Measurements from ENCODE around the gene RCBTB1.

RCBTB1 gene

GRCh38 chr13:49553888-49554287 is 31.5 kb downstream of the RCBTB1 start:
- H3K4me1 ChIP-seq (ENCODE audit: insufficient read depth, low read length) = no peaks in the 10 kb centered on the region
- no peak overlapping the region for H3K4me3 ChIP-seq (ENCODE audit: low read length)
- 93% methylated on average over 2 of the region's 2 CpGs for WGBS
- no peaks in the 10 kb centered on the region for H3K27me3 ChIP-seq (ENCODE audit: insufficient read depth, low read length)
- H3K9me3 ChIP-seq (ENCODE audit: insufficient read depth, low read depth, low read length) = no peaks in the 10 kb centered on the region
- H3K9ac ChIP-seq (ENCODE audit: low read depth, low read length) = no peak overlapping the region
- no peak overlapping the region for H3K27ac ChIP-seq (ENCODE audit: low read depth, low read length)
- peaks cover 57% of the 10 kb centered on the region for H3K36me3 ChIP-seq (ENCODE audit: insufficient read depth, low read length)

GRCh38 chr13:49550942-49551644 is 34.3 kb downstream of the RCBTB1 start:
- WGBS = 96% methylated on average over 10 of the region's 10 CpGs
- H3K4me1 ChIP-seq (ENCODE audit: insufficient read depth, low read length) = no peaks in the 10 kb centered on the region
- peaks cover 64% of the 10 kb centered on the region for H3K36me3 ChIP-seq (ENCODE audit: insufficient read depth, low read length)
- H3K27ac ChIP-seq (ENCODE audit: low read depth, low read length) = no peak overlapping the region
- H3K9ac ChIP-seq (ENCODE audit: low read depth, low read length) = no peak overlapping the region
- no peak overlapping the region for H3K4me3 ChIP-seq (ENCODE audit: low read length)
- H3K27me3 ChIP-seq (ENCODE audit: insufficient read depth, low read length) = no peaks in the 10 kb centered on the region
- no peaks in the 10 kb centered on the region for H3K9me3 ChIP-seq (ENCODE audit: insufficient read depth, low read depth, low read length)

GRCh38 chr13:49549289-49549688 is 36.1 kb downstream of the RCBTB1 start:
- Histone ChIP-seq H3K9ac (ENCODE audit: low read depth, low read length) (no peak overlapping the region), H3K27me3 (ENCODE audit: insufficient read depth, low read length) (no peaks in the 10 kb centered on the region), H3K9me3 (ENCODE audit: insufficient read depth, low read depth, low read length) (no peaks in the 10 kb centered on the region), H3K36me3 (ENCODE audit: insufficient read depth, low read length) (peaks cover 65% of the 10 kb centered on the region), H3K4me1 (ENCODE audit: insufficient read depth, low read length) (no peaks in the 10 kb centered on the region), H3K4me3 (ENCODE audit: low read length) (no peak overlapping the region), H3K27ac (ENCODE audit: low read depth, low read length) (no peak overlapping the region)
- 91% methylated on average over 15 of the region's 15 CpGs for WGBS

- no peak overlapping the region for H3K9ac ChIP-seq (ENCODE audit: low read depth, low read length)
- no peaks in the 10 kb centered on the region for H3K4me1 ChIP-seq (ENCODE audit: insufficient read depth, low read length)
- H3K27me3 ChIP-seq (ENCODE audit: insufficient read depth, low read length) = no peaks in the 10 kb centered on the region
- no peaks in the 10 kb centered on the region for H3K9me3 ChIP-seq (ENCODE audit: insufficient read depth, low read depth, low read length)
- peaks cover 74% of the 10 kb centered on the region for H3K36me3 ChIP-seq (ENCODE audit: insufficient read depth, low read length)
- WGBS = 97% methylated on average over 9 of the region's 9 CpGs
- H3K4me3 ChIP-seq (ENCODE audit: low read length) = no peak overlapping the region
- H3K27ac ChIP-seq (ENCODE audit: low read depth, low read length) = no peak overlapping the region
These were observed 38.8 kb downstream of the RCBTB1 start for GRCh38 chr13:49546561-49546960.

- WGBS = 91% methylated on average over 4 of the region's 4 CpGs
These were observed 39.7 kb downstream of the RCBTB1 start for GRCh38 chr13:49545661-49546060.

GRCh38 chr13:49543656-49544055 is 41.7 kb downstream of the RCBTB1 start:
- Histone ChIP-seq H3K9ac (ENCODE audit: low read depth, low read length) (no peak overlapping the region), H3K9me3 (ENCODE audit: insufficient read depth, low read depth, low read length) (no peaks in the 10 kb centered on the region), H3K4me1 (ENCODE audit: insufficient read depth, low read length) (peaks cover 10% of the 10 kb centered on the region; the same call in 1 of the 2 replicates), H3K4me3 (ENCODE audit: low read length) (no peak overlapping the region), H3K27me3 (ENCODE audit: insufficient read depth, low read length) (no peaks in the 10 kb centered on the region), H3K27ac (ENCODE audit: low read depth, low read length) (no peak overlapping the region), H3K36me3 (ENCODE audit: insufficient read depth, low read length) (peaks cover 84% of the 10 kb centered on the region)
- 95% methylated on average over 3 of the region's 3 CpGs for WGBS

More at GRCh38 chr13:49545661-49546060, 39.7 kb downstream of the RCBTB1 start:
- H3K9me3 ChIP-seq (ENCODE audit: insufficient read depth, low read depth, low read length) = no peaks in the 10 kb centered on the region
- H3K27ac ChIP-seq (ENCODE audit: low read depth, low read length) = no peak overlapping the region
- peaks cover 5% of the 10 kb centered on the region; the same call in 1 of the 2 replicates for H3K4me1 ChIP-seq (ENCODE audit: insufficient read depth, low read length)
- H3K9ac ChIP-seq (ENCODE audit: low read depth, low read length) = no peak overlapping the region
- no peaks in the 10 kb centered on the region for H3K27me3 ChIP-seq (ENCODE audit: insufficient read depth, low read length)
- H3K36me3 ChIP-seq (ENCODE audit: insufficient read depth, low read length) = peaks cover 78% of the 10 kb centered on the region
- H3K4me3 ChIP-seq (ENCODE audit: low read length) = no peak overlapping the region

GRCh38 chr13:49540552-49540951 is 44.8 kb downstream of the RCBTB1 start:
- Histone ChIP-seq H3K27ac (ENCODE audit: low read depth, low read length) (peak overlapping the region; percentile 4), H3K4me3 (ENCODE audit: low read length) (no peak overlapping the region), H3K9me3 (ENCODE audit: insufficient read depth, low read depth, low read length) (no peaks in the 10 kb centered on the region), H3K36me3 (ENCODE audit: insufficient read depth, low read length) (peaks cover 81% of the 10 kb centered on the region), H3K27me3 (ENCODE audit: insufficient read depth, low read length) (no peaks in the 10 kb centered on the region), H3K4me1 (ENCODE audit: insufficient read depth, low read length) (peaks cover 10% of the 10 kb centered on the region; the same call in 1 of the 2 replicates), H3K9ac (ENCODE audit: low read depth, low read length) (peak overlapping the region; percentile 41; the same call in 1 of the 2 replicates)
- 74% methylated on average over 7 of the region's 7 CpGs for WGBS

- Histone ChIP-seq H3K9ac (ENCODE audit: low read depth, low read length) (no peak overlapping the region), H3K36me3 (ENCODE audit: insufficient read depth, low read length) (peaks cover 75% of the 10 kb centered on the region), H3K4me1 (ENCODE audit: insufficient read depth, low read length) (peaks cover 10% of the 10 kb centered on the region; the same call in 1 of the 2 replicates), H3K9me3 (ENCODE audit: insufficient read depth, low read depth, low read length) (no peaks in the 10 kb centered on the region), H3K27ac (ENCODE audit: low read depth, low read length) (no peak overlapping the region), H3K27me3 (ENCODE audit: insufficient read depth, low read length) (no peaks in the 10 kb centered on the region), H3K4me3 (ENCODE audit: low read length) (no peak overlapping the region)
- WGBS = 96% methylated on average over 3 of the region's 3 CpGs
These were observed 45.6 kb downstream of the RCBTB1 start for GRCh38 chr13:49539746-49540145.

- no peak overlapping the region for H3K27ac ChIP-seq (ENCODE audit: low read depth, low read length)
- no peak overlapping the region for H3K9ac ChIP-seq (ENCODE audit: low read depth, low read length)
- WGBS = 94% methylated on average over 5 of the region's 5 CpGs
These were observed 46.0 kb downstream of the RCBTB1 start for GRCh38 chr13:49539313-49539712.

GRCh38 chr13:49538404-49538803 is 47.0 kb downstream of the RCBTB1 start:
- Histone ChIP-seq H3K27me3 (ENCODE audit: insufficient read depth, low read length) (no peaks in the 10 kb centered on the region), H3K9me3 (ENCODE audit: insufficient read depth, low read depth, low read length) (no peaks in the 10 kb centered on the region), H3K27ac (ENCODE audit: low read depth, low read length) (no peak overlapping the region), H3K4me1 (ENCODE audit: insufficient read depth, low read length) (peaks cover 10% of the 10 kb centered on the region; the same call in 1 of the 2 replicates), H3K9ac (ENCODE audit: low read depth, low read length) (no peak overlapping the region), H3K4me3 (ENCODE audit: low read length) (no peak overlapping the region), H3K36me3 (ENCODE audit: insufficient read depth, low read length) (peaks cover 76% of the 10 kb centered on the region)
- 97% methylated on average over 2 of the region's 2 CpGs for WGBS

More at GRCh38 chr13:49539313-49539712, 46.0 kb downstream of the RCBTB1 start:
- Histone ChIP-seq H3K36me3 (ENCODE audit: insufficient read depth, low read length) (peaks cover 73% of the 10 kb centered on the region), H3K4me3 (ENCODE audit: low read length) (no peak overlapping the region), H3K9me3 (ENCODE audit: insufficient read depth, low read depth, low read length) (no peaks in the 10 kb centered on the region), H3K4me1 (ENCODE audit: insufficient read depth, low read length) (peaks cover 10% of the 10 kb centered on the region; the same call in 1 of the 2 replicates), H3K27me3 (ENCODE audit: insufficient read depth, low read length) (no peaks in the 10 kb centered on the region)

- Histone ChIP-seq H3K27ac (ENCODE audit: low read depth, low read length) (no peak overlapping the region), H3K9ac (ENCODE audit: low read depth, low read length) (no peak overlapping the region), H3K27me3 (ENCODE audit: insufficient read depth, low read length) (no peaks in the 10 kb centered on the region), H3K36me3 (ENCODE audit: insufficient read depth, low read length) (peaks cover 73% of the 10 kb centered on the region), H3K4me3 (ENCODE audit: low read length) (no peak overlapping the region), H3K4me1 (ENCODE audit: insufficient read depth, low read length) (peaks cover 10% of the 10 kb centered on the region; the same call in 1 of the 2 replicates), H3K9me3 (ENCODE audit: insufficient read depth, low read depth, low read length) (no peaks in the 10 kb centered on the region)
- WGBS = 90% methylated on average over 7 of the region's 7 CpGs
These were observed 49.0 kb downstream of the RCBTB1 start for GRCh38 chr13:49536144-49536873.

Data from HUES64 (cell line).